OCI-LY1 (cell line): Measurements from ENCODE around the gene SERPINA9.

Source experiments
- EZH2 ChIP-seq: fragments of 200-600 bp; sonication (generic), shearing (Covaris generic); IDR thresholded peaks from 2 replicates; pipeline ENCODE4 v1.8.0; 2017; ENCODE audit warnings: borderline replicate concordance, mixed run types, mild to moderate bottlenecking, antibody characterized with exemption, low read length, moderate library complexity, mixed read lengths
- TF ChIP-seq, protein P1 (sequence below): fragments of 200-600 bp; sonication (generic), shearing (Covaris generic); IDR thresholded peaks from 2 replicates; pipeline ENCODE4 v1.5.1; 2017; ENCODE audit warnings: mild to moderate bottlenecking, antibody characterized with exemption, low read length, moderate library complexity, mixed read lengths

DNA sequence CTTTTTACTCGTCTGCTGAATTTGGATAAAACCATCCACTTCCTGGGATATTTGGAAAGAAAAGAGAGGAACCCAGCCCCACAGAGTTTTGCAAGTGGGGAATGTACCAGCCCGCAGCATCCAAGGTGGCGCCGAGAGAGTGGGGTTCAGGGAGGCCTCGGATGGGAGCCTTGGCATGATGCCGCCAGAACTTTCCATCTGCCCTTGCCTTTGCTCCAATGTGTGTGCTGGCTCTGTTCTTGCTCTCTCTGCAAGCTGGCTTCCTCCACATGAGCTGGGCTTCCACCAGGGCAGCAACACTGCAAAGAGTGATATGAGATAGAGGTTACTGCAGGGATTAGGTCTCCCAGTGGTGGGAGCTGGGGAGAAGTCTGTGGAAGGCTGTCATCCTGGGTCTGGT is 39.9 kb upstream of the SERPINA9 start:
- TF ChIP-seq, protein P1, sequence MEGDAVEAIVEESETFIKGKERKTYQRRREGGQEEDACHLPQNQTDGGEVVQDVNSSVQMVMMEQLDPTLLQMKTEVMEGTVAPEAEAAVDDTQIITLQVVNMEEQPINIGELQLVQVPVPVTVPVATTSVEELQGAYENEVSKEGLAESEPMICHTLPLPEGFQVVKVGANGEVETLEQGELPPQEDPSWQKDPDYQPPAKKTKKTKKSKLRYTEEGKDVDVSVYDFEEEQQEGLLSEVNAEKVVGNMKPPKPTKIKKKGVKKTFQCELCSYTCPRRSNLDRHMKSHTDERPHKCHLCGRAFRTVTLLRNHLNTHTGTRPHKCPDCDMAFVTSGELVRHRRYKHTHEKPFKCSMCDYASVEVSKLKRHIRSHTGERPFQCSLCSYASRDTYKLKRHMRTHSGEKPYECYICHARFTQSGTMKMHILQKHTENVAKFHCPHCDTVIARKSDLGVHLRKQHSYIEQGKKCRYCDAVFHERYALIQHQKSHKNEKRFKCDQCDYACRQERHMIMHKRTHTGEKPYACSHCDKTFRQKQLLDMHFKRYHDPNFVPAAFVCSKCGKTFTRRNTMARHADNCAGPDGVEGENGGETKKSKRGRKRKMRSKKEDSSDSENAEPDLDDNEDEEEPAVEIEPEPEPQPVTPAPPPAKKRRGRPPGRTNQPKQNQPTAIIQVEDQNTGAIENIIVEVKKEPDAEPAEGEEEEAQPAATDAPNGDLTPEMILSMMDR = no peak
- TF ChIP-seq EZH2 = no peak
